ENCODE data around the gene TMEM45A. TPM values are rescaled to one million over a fixed set of nuclear protein-coding genes. Genes with fewer than 3 reads are reported as not detected.

TMEM45A gene
- total and polyA plus RNA-seq, 2 donors (not counting 3 experiments of a cell fraction or from before 2014, with no cell fraction given) = 5.6 to 8.6 TPM

DNA sequence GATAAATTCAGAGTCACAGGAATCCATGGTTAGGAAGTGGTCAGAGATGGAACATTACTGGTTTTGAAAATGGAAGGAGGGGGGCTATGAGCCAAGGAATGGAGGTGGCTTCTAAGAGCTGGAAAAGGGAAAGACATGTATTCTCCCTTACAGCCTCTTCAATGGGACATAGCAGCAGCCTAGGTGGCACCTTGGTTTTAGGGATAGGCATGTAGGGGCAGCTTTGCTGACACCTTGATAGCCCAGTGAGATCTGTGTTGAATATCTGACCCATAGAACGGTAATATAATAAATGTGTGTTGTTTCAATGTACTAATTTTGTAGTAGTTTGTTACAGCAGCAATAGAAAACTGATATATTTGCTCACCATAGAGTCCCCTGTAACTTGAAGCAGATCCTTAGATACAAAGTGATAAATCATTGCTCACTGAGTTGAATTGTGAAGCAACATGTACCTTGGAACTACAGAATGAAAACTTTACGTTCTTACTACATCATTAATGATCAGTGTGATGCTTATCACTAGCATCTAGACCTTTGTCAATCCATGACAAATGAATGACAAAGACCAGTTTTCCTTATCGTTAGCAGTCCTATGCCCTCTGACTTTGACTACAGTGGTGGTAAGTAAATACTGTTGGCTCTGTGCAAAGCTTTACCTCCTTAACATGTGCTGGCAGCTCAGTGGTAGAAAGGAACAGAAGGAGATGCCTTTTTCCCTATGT is 53.8 kb downstream of the TMEM45A start:
- POLR2A ChIA-PET = no interaction called here
- Histone ChIP-seq H3K4me3 (replicated peaks in 1 of 3; ENCODE audit: insufficient read depth in 1 of 3, low read depth in 1 of 3, low read length in 3 of 3) (no peak overlapping the region), H4K20me1 (replicated peaks; ENCODE audit: control insufficient read depth, extremely low read depth, insufficient read depth, low read length) (no peaks in the 10 kb centered on the region), H3K4me1 (ENCODE audit: control insufficient read depth, extremely low read depth, insufficient read depth, low read length) (no peaks in the 10 kb centered on the region), H3K27me3 (ENCODE audit: control insufficient read depth in 2 of 2, insufficient read depth in 2 of 2, low read length in 2 of 2) (peaks cover 0 to 3% of the 10 kb centered on the region in 2 experiments), H3K36me3 (ENCODE audit: control insufficient read depth in 2 of 2, extremely low read depth in 1 of 2, insufficient read depth in 2 of 2, low read length in 2 of 2) (no peaks in the 10 kb centered on the region), H3K9me1 (replicated peaks; ENCODE audit: control insufficient read depth, extremely low read depth, insufficient read depth, low read length) (no peaks in the 10 kb centered on the region), H3K4me2 (ENCODE audit: insufficient read depth, low read length) (no peak overlapping the region), H3K27ac (ENCODE audit: insufficient read depth, low read depth, low read length) (no peak overlapping the region), H2AFZ (ENCODE audit: low read depth, low read length) (no peak overlapping the region), H3K9me3 (replicated peaks; ENCODE audit: control insufficient read depth, insufficient read depth, low read length) (no peaks in the 10 kb centered on the region), H3K9ac (replicated peaks; ENCODE audit: extremely low read depth, insufficient read depth, low read length) (no peak overlapping the region), H3K79me2 (ENCODE audit: control insufficient read depth, insufficient read depth, low read length) (no peaks in the 10 kb centered on the region)
- intact Hi-C loops (cut with micrococcal nuclease) (no loop called here), dilution Hi-C loops (cut with MboI; ENCODE audit: extremely low pct_ligation_motif_present, low sequenced_read_pairs) (no loop called here)
- no peak for FAIRE-seq
- no TSS peak for BruUV-seq (replicated peaks)
- TF ChIP-seq JUN (IDR thresholded peaks at IDR 0.05; ENCODE audit: borderline replicate concordance, insufficient read depth, insufficient read length, low read depth) (no peak), FOS (IDR thresholded peaks at IDR 0.05; ENCODE audit: borderline replicate concordance, insufficient read depth, low read length) (no peak), MYC (IDR thresholded peaks at IDR 0.05; ENCODE audit: low read depth, low read length) (no peak), POLR2AphosphoS5 (IDR thresholded peaks at IDR 0.05; ENCODE audit: insufficient read depth, low read depth, low read length) (no peak), EZH2 (IDR thresholded peaks at IDR 0.05; ENCODE audit: borderline replicate concordance, low read depth, low read length, severe bottlenecking) (no peak), POLR2A (IDR thresholded peaks at IDR 0.05; ENCODE audit: low read depth, low read length) (no peak), GATA2 (IDR thresholded peaks at IDR 0.05; ENCODE audit: insufficient read depth, insufficient read length, low read depth, low read length) (no peak)
- TF ChIP-seq, protein P1, sequence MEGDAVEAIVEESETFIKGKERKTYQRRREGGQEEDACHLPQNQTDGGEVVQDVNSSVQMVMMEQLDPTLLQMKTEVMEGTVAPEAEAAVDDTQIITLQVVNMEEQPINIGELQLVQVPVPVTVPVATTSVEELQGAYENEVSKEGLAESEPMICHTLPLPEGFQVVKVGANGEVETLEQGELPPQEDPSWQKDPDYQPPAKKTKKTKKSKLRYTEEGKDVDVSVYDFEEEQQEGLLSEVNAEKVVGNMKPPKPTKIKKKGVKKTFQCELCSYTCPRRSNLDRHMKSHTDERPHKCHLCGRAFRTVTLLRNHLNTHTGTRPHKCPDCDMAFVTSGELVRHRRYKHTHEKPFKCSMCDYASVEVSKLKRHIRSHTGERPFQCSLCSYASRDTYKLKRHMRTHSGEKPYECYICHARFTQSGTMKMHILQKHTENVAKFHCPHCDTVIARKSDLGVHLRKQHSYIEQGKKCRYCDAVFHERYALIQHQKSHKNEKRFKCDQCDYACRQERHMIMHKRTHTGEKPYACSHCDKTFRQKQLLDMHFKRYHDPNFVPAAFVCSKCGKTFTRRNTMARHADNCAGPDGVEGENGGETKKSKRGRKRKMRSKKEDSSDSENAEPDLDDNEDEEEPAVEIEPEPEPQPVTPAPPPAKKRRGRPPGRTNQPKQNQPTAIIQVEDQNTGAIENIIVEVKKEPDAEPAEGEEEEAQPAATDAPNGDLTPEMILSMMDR (IDR thresholded peaks at IDR 0.05; ENCODE audit: extremely low read depth in 1 of 2, insufficient read depth in 1 of 2, low read depth in 1 of 2, low read length in 2 of 2) = no peak
- TF ChIP-seq, protein P2, sequence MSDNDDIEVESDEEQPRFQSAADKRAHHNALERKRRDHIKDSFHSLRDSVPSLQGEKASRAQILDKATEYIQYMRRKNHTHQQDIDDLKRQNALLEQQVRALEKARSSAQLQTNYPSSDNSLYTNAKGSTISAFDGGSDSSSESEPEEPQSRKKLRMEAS (IDR thresholded peaks at IDR 0.05; ENCODE audit: insufficient read depth, insufficient read length) = no peak
- no peak for DNase-seq (ENCODE audit: low read depth, low spot score)
- CTCF ChIA-PET = interaction anchor here (1.5 kb wide), 1 partner anchor 14 kb away, joined by 3 read pairs; no protein-coding TSS in a partner anchor
